SK-N-SH treated with all-trans-retinoic acid at 6 μM for 48 hours (cell line): ENCODE results near the gene HLCS.

Experiments
- ATAC-seq: fragments of 200-7000 bp; cut with Tn5 transposase; 3 replicates; pipeline ENCODE4 v1.9.1; 2020; ENCODE audit warnings: mild to moderate bottlenecking, moderate library complexity
- ARNTL ChIP-seq: fragments of 450-650 bp; formaldehyde crosslinking; IDR thresholded peaks from 2 replicates; pipeline ENCODE4 v1.5.0; 2020; ENCODE audit warnings: low read depth, mild to moderate bottlenecking, moderate library complexity, borderline replicate concordance
- BACH2 ChIP-seq: fragments of 250-450 bp; sonication (Bioruptor Pico); IDR thresholded peaks from 2 replicates; pipeline ENCODE4 v1.9.0; 2021; ENCODE audit warnings: mild to moderate bottlenecking, borderline replicate concordance
- CSDC2 ChIP-seq: fragments of 250-450 bp; sonication (Bioruptor Pico); IDR thresholded peaks from 2 replicates; pipeline ENCODE4 v1.5.0; 2020; ENCODE audit warnings: mild to moderate bottlenecking, moderate library complexity
- CSRNP3 ChIP-seq: fragments of 250-450 bp; sonication (Bioruptor Pico); IDR thresholded peaks from 2 replicates; pipeline ENCODE4 v1.5.1; 2021; ENCODE audit warnings: mild to moderate bottlenecking, moderate library complexity
- ESRRG ChIP-seq: fragments of 250-450 bp; sonication (Bioruptor Pico); IDR thresholded peaks from 2 replicates; pipeline ENCODE4 v1.6.1; 2021; ENCODE audit warnings: mild to moderate bottlenecking
- ISL1 ChIP-seq: fragments of 250-450 bp; sonication (Bioruptor Pico); IDR thresholded peaks from 2 replicates; pipeline ENCODE4 v2.1.2; 2022; ENCODE audit warnings: mild to moderate bottlenecking, moderate library complexity
- OSR1 ChIP-seq: fragments of 250-450 bp; sonication (Bioruptor Pico); IDR thresholded peaks from 2 replicates; pipeline ENCODE4 v1.8.0; 2022; ENCODE audit warnings: moderate library complexity, mild to moderate bottlenecking, inconsistent platforms
- PPARA ChIP-seq: fragments of 250-450 bp; sonication (Bioruptor Pico); IDR thresholded peaks from 2 replicates; pipeline ENCODE4 v1.5.0; 2020; ENCODE audit warnings: mild to moderate bottlenecking, borderline replicate concordance
- RARB ChIP-seq: fragments of 250-450 bp; sonication (Bioruptor Pico); IDR thresholded peaks from 2 replicates; pipeline ENCODE4 v1.8.0; 2021; ENCODE audit warnings: mild to moderate bottlenecking, moderate library complexity
- SNAI2 ChIP-seq: fragments of 250-450 bp; sonication (Bioruptor Pico); IDR thresholded peaks from 2 replicates; pipeline ENCODE4 v1.5.0; 2020; ENCODE audit warnings: mild to moderate bottlenecking, moderate library complexity
- TCF4 ChIP-seq: fragments of 250-450 bp; sonication (Bioruptor Pico); IDR thresholded peaks from 2 replicates; pipeline ENCODE4 v1.8.0; 2021; ENCODE audit warnings: mild to moderate bottlenecking, moderate library complexity, borderline replicate concordance
- TOX ChIP-seq: fragments of 250-450 bp; sonication (Bioruptor Pico); IDR thresholded peaks from 2 replicates; pipeline ENCODE4 v1.8.0; 2021; ENCODE audit warnings: mild to moderate bottlenecking, moderate library complexity, borderline replicate concordance
- ZC3H10 ChIP-seq: fragments of 250-450 bp; sonication (Bioruptor Pico); IDR thresholded peaks from 2 replicates; pipeline ENCODE4 v1.5.1; 2021; ENCODE audit warnings: mild to moderate bottlenecking, moderate library complexity
- ZFP3 ChIP-seq: fragments of 250-450 bp; sonication (Bioruptor Pico); IDR thresholded peaks from 2 replicates; pipeline ENCODE4 v1.5.0; 2020; ENCODE audit warnings: mild to moderate bottlenecking, moderate library complexity
- ZFP30 ChIP-seq: fragments of 450-650 bp; formaldehyde crosslinking; IDR thresholded peaks from 2 replicates; pipeline ENCODE4 v1.5.0; 2022; ENCODE audit warnings: mild to moderate bottlenecking, moderate library complexity
- ZNF565 ChIP-seq: fragments of 450-650 bp; formaldehyde crosslinking; conservative IDR thresholded peaks from 2 replicates; pipeline ENCODE4 v1.5.0; 2020; ENCODE audit warnings: low read depth, mild to moderate bottlenecking, moderate library complexity
- ZNF70 ChIP-seq: fragments of 450-650 bp; formaldehyde crosslinking; IDR thresholded peaks from 2 replicates; pipeline ENCODE4 v1.5.0; 2020; ENCODE audit warnings: mild to moderate bottlenecking, moderate library complexity
- TF ChIP-seq, protein P1 (sequence below): fragments of 250-450 bp; sonication (Bioruptor Pico); IDR thresholded peaks from 2 replicates; pipeline ENCODE4 v1.5.1; 2020; ENCODE audit warnings: low read depth, mild to moderate bottlenecking, moderate library complexity
- TF ChIP-seq, protein P2 (sequence below): fragments of 250-450 bp; sonication (Bioruptor Pico); IDR thresholded peaks from 2 replicates; pipeline ENCODE4 v1.8.0; 2020; ENCODE audit warnings: mild to moderate bottlenecking, moderate library complexity, borderline replicate concordance
- TF ChIP-seq, protein P3 (sequence below): fragments of 250-450 bp; sonication (Bioruptor Pico); IDR thresholded peaks from 2 replicates; pipeline ENCODE4 v1.8.0; 2021; ENCODE audit warnings: low read depth, mild to moderate bottlenecking, moderate library complexity, borderline replicate concordance
- TF ChIP-seq, protein P4 (sequence below): fragments of 250-450 bp; sonication (Bioruptor Pico); IDR thresholded peaks from 2 replicates; pipeline ENCODE4 v1.5.0; 2020; ENCODE audit warnings: mild to moderate bottlenecking, moderate library complexity

HLCS gene

DNA sequence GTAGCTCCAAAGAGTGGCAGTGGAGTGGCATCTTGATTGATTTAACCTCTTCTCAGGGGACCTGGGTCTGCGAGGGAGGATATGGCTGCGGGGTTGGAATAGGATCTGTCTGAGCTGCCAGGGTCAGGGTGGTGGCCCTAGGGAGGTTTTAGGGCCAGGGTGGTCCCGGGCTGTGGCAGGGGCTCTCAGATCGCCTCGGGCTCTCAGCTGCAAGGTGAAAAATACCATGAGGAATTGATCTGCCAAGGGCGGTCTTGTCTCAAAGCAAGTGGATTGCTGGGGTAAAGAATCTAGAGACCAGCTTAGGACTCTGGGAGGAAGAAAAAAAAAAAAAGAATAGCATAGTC lies 263.9 kb downstream of the HLCS start:
- TF ChIP-seq ZNF565 (CRISPR knock-in tag) (no peak), ISL1 (CRISPR knock-in tag) (no peak), PPARA (CRISPR knock-in tag) (no peak), BACH2 (CRISPR knock-in tag) (no peak), ZFP30 (CRISPR knock-in tag) (no peak), RARB (CRISPR knock-in tag) (no peak), ZFP3 (no peak), TOX (no peak), ESRRG (CRISPR knock-in tag) (no peak), SNAI2 (CRISPR knock-in tag) (no peak), ZC3H10 (no peak), TCF4 (CRISPR knock-in tag) (no peak), ZNF70 (CRISPR knock-in tag) (no peak), CSDC2 (CRISPR knock-in tag) (no peak), ARNTL (CRISPR knock-in tag) (no peak)
- TF ChIP-seq, protein P1, sequence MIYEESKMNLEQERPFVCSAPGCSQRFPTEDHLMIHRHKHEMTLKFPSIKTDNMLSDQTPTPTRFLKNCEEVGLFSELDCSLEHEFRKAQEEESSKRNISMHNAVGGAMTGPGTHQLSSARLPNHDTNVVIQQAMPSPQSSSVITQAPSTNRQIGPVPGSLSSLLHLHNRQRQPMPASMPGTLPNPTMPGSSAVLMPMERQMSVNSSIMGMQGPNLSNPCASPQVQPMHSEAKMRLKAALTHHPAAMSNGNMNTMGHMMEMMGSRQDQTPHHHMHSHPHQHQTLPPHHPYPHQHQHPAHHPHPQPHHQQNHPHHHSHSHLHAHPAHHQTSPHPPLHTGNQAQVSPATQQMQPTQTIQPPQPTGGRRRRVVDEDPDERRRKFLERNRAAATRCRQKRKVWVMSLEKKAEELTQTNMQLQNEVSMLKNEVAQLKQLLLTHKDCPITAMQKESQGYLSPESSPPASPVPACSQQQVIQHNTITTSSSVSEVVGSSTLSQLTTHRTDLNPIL (CRISPR knock-in tag): no peak
- TF ChIP-seq, protein P2, sequence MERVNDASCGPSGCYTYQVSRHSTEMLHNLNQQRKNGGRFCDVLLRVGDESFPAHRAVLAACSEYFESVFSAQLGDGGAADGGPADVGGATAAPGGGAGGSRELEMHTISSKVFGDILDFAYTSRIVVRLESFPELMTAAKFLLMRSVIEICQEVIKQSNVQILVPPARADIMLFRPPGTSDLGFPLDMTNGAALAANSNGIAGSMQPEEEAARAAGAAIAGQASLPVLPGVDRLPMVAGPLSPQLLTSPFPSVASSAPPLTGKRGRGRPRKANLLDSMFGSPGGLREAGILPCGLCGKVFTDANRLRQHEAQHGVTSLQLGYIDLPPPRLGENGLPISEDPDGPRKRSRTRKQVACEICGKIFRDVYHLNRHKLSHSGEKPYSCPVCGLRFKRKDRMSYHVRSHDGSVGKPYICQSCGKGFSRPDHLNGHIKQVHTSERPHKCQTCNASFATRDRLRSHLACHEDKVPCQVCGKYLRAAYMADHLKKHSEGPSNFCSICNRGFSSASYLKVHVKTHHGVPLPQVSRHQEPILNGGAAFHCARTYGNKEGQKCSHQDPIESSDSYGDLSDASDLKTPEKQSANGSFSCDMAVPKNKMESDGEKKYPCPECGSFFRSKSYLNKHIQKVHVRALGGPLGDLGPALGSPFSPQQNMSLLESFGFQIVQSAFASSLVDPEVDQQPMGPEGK: no peak
- TF ChIP-seq, protein P3, sequence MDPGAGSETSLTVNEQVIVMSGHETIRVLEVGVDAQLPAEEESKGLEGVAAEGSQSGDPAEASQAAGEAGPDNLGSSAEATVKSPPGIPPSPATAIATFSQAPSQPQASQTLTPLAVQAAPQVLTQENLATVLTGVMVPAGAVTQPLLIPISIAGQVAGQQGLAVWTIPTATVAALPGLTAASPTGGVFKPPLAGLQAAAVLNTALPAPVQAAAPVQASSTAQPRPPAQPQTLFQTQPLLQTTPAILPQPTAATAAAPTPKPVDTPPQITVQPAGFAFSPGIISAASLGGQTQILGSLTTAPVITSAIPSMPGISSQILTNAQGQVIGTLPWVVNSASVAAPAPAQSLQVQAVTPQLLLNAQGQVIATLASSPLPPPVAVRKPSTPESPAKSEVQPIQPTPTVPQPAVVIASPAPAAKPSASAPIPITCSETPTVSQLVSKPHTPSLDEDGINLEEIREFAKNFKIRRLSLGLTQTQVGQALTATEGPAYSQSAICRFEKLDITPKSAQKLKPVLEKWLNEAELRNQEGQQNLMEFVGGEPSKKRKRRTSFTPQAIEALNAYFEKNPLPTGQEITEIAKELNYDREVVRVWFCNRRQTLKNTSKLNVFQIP (CRISPR knock-in tag): no peak
- TF ChIP-seq, protein P4, sequence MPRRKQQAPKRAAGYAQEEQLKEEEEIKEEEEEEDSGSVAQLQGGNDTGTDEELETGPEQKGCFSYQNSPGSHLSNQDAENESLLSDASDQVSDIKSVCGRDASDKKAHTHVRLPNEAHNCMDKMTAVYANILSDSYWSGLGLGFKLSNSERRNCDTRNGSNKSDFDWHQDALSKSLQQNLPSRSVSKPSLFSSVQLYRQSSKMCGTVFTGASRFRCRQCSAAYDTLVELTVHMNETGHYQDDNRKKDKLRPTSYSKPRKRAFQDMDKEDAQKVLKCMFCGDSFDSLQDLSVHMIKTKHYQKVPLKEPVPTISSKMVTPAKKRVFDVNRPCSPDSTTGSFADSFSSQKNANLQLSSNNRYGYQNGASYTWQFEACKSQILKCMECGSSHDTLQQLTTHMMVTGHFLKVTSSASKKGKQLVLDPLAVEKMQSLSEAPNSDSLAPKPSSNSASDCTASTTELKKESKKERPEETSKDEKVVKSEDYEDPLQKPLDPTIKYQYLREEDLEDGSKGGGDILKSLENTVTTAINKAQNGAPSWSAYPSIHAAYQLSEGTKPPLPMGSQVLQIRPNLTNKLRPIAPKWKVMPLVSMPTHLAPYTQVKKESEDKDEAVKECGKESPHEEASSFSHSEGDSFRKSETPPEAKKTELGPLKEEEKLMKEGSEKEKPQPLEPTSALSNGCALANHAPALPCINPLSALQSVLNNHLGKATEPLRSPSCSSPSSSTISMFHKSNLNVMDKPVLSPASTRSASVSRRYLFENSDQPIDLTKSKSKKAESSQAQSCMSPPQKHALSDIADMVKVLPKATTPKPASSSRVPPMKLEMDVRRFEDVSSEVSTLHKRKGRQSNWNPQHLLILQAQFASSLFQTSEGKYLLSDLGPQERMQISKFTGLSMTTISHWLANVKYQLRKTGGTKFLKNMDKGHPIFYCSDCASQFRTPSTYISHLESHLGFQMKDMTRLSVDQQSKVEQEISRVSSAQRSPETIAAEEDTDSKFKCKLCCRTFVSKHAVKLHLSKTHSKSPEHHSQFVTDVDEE (CRISPR knock-in tag): no peak
- TF ChIP-seq, all 23 proteins: peak for 0

DNA sequence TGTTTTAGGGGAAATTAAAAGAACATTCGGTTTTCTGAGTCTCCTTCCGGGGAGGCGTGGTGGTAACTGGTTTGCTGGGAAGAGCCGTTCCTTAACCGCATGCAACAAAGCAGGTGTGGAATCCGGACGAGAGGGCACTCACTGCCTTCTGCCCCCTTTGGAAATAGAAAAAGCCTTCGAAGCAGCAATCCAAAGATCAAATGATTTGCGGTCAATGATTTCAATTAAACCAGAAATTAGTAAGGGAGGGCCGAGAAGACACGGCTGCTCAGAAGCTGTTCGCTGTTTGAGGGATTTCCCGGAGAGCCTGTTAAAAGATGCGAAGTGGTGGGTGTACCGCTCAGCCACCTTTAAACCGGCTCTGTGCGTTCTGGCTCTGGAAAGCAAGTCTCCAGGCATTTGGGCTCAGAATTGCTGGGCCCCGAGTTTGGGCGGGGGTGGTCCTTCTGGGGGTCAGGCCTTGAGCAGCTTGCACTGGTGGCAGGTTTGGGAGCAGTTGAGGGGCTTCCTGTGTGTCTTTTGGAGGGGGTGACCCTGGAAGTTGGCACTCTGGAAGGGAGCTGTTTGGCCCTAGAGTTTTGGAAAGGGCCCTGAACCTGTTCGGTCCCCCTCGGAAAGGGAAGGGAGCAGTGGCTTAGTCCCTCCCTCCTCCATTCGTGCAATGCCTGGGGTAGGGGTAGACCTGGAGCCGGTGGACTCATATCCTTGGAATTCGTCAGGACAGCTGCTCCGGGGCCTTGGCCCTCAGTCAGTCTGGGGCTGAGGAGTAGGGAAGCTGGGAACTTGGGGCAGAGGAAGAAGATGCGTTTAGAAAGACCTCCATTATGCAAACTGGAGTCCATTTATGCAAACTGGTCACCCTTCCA lies 264.5 kb downstream of the HLCS start:
- no peak for ATAC-seq
- TF ChIP-seq ZNF70 (CRISPR knock-in tag): no peak
- TF ChIP-seq, protein P2: no peak
- no peak for TF ChIP-seq ARNTL (CRISPR knock-in tag)
- no peak for TF ChIP-seq ZFP30 (CRISPR knock-in tag)
- TF ChIP-seq OSR1 (CRISPR knock-in tag): no peak
- TF ChIP-seq, protein P4 (CRISPR knock-in tag): no peak
- TF ChIP-seq TOX: no peak
- TF ChIP-seq CSRNP3: no peak
- no peak for TF ChIP-seq ZNF565 (CRISPR knock-in tag)
- TF ChIP-seq ZFP3: no peak
- TF ChIP-seq, protein P3 (CRISPR knock-in tag): no peak
- no peak for TF ChIP-seq BACH2 (CRISPR knock-in tag)
- TF ChIP-seq, all 23 proteins: peak for 0

More for the DNA sequence above, 263.9 kb downstream of the HLCS start:
- no peak for ATAC-seq
